Breast epithelium (tissue), 4 donors: Measurements from ENCODE around the gene MESP2. TPM values are rescaled to one million over a fixed set of nuclear protein-coding genes. Genes with fewer than 3 reads are reported as not detected.

Experiments
- DNase-seq, 2 donors: peaks; one replicate each; pipeline ENCODE4 v3.0.0-alpha.2; 2019; ENCODE audit warnings: low spot score in 2 of 2
- H3K27ac ChIP-seq, 2 donors: fragments of 200-600 bp; sonication (generic) in 1 of 2; one replicate each; pipeline ENCODE4 v1.5.1; 2016 to 2019; ENCODE audit warnings: mild to moderate bottlenecking in 1 of 2
- H3K27me3 ChIP-seq, 2 donors: fragments of 200-600 bp; sonication (generic) in 1 of 2; one replicate each; pipeline versions ENCODE4 v1.5.1 to v1.6.0; 2017 to 2019; ENCODE audit warnings: control low read depth in 1 of 2, mild to moderate bottlenecking in 1 of 2
- H3K36me3 ChIP-seq: fragments of 200-600 bp; one replicate; pipeline ENCODE4 v1.5.1; 2019
- H3K4me1 ChIP-seq, 2 donors: fragments of 200-600 bp; sonication (generic); one replicate each; pipeline ENCODE4 v1.5.1; 2016 to 2019; ENCODE audit warnings: control low read depth in 1 of 2
- H3K4me3 ChIP-seq, 3 donors: fragments of 200-600 bp; sonication (generic); 1 replicate in 2 of 3; 2 replicates in 1 of 3; pipeline ENCODE4 v1.5.1; 2016 to 2019; ENCODE audit warnings: mild to moderate bottlenecking in 3 of 3, moderate library complexity in 2 of 3
- H3K9me3 ChIP-seq, 2 donors: fragments of 200-600 bp; sonication (generic) in 1 of 2; one replicate each; pipeline ENCODE4 v1.5.1; 2016 to 2019; ENCODE audit warnings: control low read depth in 1 of 2
- CTCF ChIP-seq, 3 donors: fragments of 450-650 bp; IDR thresholded peaks; one replicate each; pipeline ENCODE4 v1.5.1; 2016 to 2017; ENCODE audit warnings: antibody characterized with exemption in 3 of 3, mild to moderate bottlenecking in 3 of 3, moderate library complexity in 3 of 3
- POLR2A ChIP-seq: fragments of 450-650 bp; IDR thresholded peaks from one replicate; pipeline ENCODE4 v1.6.1; 2016; ENCODE audit warnings: antibody characterized with exemption, mild to moderate bottlenecking, moderate library complexity
- POLR2AphosphoS5 ChIP-seq, 3 donors: sonication (generic); formaldehyde crosslinking; IDR thresholded peaks; one replicate each; pipeline ENCODE4 v1.6.1; 2017; ENCODE audit warnings: antibody characterized with exemption in 3 of 3
- intact Hi-C: fragments of 100-400 bp; cut with DNase I; formaldehyde crosslinking; loops from one replicate; pipeline ENCODE4 v1.15.1; 2023; ENCODE audit warnings: low total_unique reads
- total RNA-seq, 3 donors: library from RNA; depleted of rRNA; stranded (reverse); fragments of >200 nt; gene quantifications; one replicate each; pipeline ENCODE4 v1.1.0, GENCODE V29; 2016

The MESP2 gene
- total RNA-seq, 3 donors from 2014 or later: 0.64 to 2.3 TPM; not detected in 1

DNA sequence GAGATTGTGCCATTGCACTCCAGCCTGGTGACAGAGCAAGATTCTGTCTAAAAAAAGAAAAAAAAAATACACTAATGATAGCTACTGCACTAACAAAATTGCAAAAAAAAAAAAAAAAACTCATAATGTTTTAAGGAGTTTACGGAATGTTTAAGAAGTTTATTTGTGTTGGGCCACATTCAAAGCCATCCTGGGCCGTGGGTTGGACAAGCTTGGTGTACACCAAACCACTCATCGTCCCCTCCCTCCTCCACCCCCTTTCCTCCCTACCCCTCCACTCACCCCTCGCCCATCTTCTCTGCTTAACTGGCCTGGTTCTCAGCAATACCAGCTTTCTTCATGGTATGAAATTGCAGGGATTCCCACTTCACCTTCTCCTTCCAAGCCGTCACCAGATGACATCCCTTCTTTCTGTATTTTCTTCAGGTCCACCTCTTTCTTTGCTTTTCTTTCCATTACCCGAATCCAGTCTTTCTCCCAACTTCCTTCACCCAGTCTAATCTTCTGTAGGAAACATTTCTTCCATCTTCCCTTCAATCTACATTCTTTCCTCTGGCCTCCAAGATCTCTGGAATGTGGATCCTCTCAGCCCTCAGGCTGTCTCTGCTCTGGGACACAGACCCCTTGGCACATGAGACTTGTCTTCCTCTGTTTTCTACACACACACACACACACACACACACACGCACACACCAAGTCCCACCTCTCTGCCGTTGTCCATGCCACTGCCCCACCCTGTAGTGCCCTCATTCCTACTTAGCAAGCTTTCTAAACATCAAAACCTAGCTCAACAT is 21.6 kb upstream of the MESP2 start:
- TF ChIP-seq POLR2AphosphoS5 (IDR thresholded peaks at IDR 0.05) (no peak), POLR2A (no peak), CTCF (IDR thresholded peaks at IDR 0.05) (no peak)
- peaks cover 0 to 12% of the 10 kb centered on the region in 2 donors for H3K4me1 ChIP-seq
- no peak overlapping the region for H3K27ac ChIP-seq
- no peaks in the 10 kb centered on the region for H3K9me3 ChIP-seq
- intact Hi-C loops: loop anchor here (10.0 kb wide), 1 partner anchor 110 kb away; no protein-coding TSS in a partner anchor
- no peak for DNase-seq
- H3K4me3 ChIP-seq: no peak overlapping the region
- no peaks in the 10 kb centered on the region for H3K27me3 ChIP-seq
- H3K36me3 ChIP-seq: no peaks in the 10 kb centered on the region

GRCh38 chr15:89755701-89756100 is 20.4 kb upstream of the MESP2 start:
- H3K27me3 ChIP-seq: no peaks in the 10 kb centered on the region
- no peaks in the 10 kb centered on the region for H3K9me3 ChIP-seq
- intact Hi-C loops: loop anchor here (10.0 kb wide), 1 partner anchor 111 kb away; no protein-coding TSS in a partner anchor
- peaks cover 0 to 13% of the 10 kb centered on the region in 2 donors for H3K4me1 ChIP-seq
- no peak for DNase-seq
- no peak overlapping the region for H3K4me3 ChIP-seq
- TF ChIP-seq CTCF (IDR thresholded peaks at IDR 0.05) (no peak), POLR2AphosphoS5 (IDR thresholded peaks at IDR 0.05) (no peak), POLR2A (no peak)
- H3K27ac ChIP-seq: no peak overlapping the region
- no peaks in the 10 kb centered on the region for H3K36me3 ChIP-seq

GRCh38 chr15:89756897-89757296 is 19.2 kb upstream of the MESP2 start:
- intact Hi-C loops: loop anchor here (10.0 kb wide), 1 partner anchor 112 kb away; no protein-coding TSS in a partner anchor
- TF ChIP-seq POLR2A (no peak), CTCF (IDR thresholded peaks at IDR 0.05) (no peak), POLR2AphosphoS5 (IDR thresholded peaks at IDR 0.05) (no peak)

GRCh38 chr15:89758283-89758682 is 17.8 kb upstream of the MESP2 start:
- intact Hi-C loops: loop anchor here (10.0 kb wide), 1 partner anchor 113 kb away; no protein-coding TSS in a partner anchor
- no peak for DNase-seq
- Histone ChIP-seq H3K4me1 (peaks cover 0 to 8% of the 10 kb centered on the region in 2 donors), H3K27ac (peak overlapping the region; percentile 3 to 82), H3K9me3 (no peaks in the 10 kb centered on the region), H3K36me3 (no peaks in the 10 kb centered on the region), H3K27me3 (no peaks in the 10 kb centered on the region), H3K4me3 (no peak overlapping the region)
- TF ChIP-seq POLR2A (no peak), POLR2AphosphoS5 (IDR thresholded peaks at IDR 0.05) (no peak)

More at GRCh38 chr15:89756897-89757296, 19.2 kb upstream of the MESP2 start:
- no peaks in the 10 kb centered on the region for H3K27me3 ChIP-seq
- no peak overlapping the region for H3K4me3 ChIP-seq
- H3K36me3 ChIP-seq: no peaks in the 10 kb centered on the region
- H3K9me3 ChIP-seq: no peaks in the 10 kb centered on the region
- H3K4me1 ChIP-seq: peaks cover 0 to 8% of the 10 kb centered on the region in 2 donors
- no peak overlapping the region for H3K27ac ChIP-seq
- DNase-seq: no peak

- Histone ChIP-seq H3K4me3 (no peak overlapping the region), H3K27me3 (no peaks in the 10 kb centered on the region), H3K36me3 (no peaks in the 10 kb centered on the region), H3K27ac (peak overlapping the region; percentile 3 to 82), H3K4me1 (peaks cover 0 to 8% of the 10 kb centered on the region in 2 donors), H3K9me3 (no peaks in the 10 kb centered on the region)
- DNase-seq: no peak
- intact Hi-C loops: loop anchor here (10.0 kb wide), 1 partner anchor 114 kb away; no protein-coding TSS in a partner anchor
- no peak for TF ChIP-seq CTCF (IDR thresholded peaks at IDR 0.05)
- no peak for TF ChIP-seq POLR2A
- TF ChIP-seq POLR2AphosphoS5 (IDR thresholded peaks at IDR 0.05): no peak
Observed at GRCh38 chr15:89758981-89759380, 17.2 kb upstream of the MESP2 start.
